OCI-LY1 (cell line): Measurements from ENCODE around the gene DTX1.

Source experiments
- H2AFZ ChIP-seq: fragments of 200-600 bp; sonication (generic), shearing (Covaris generic); 2 replicates; pipeline ENCODE4 v1.6.0; 2014; ENCODE audit warnings: antibody characterized with exemption, mild to moderate bottlenecking, low read length
- H3F3A ChIP-seq: fragments of 200-600 bp; sonication (generic), shearing (Covaris generic); 2 replicates; pipeline ENCODE4 v1.6.0; 2014; ENCODE audit warnings: mild to moderate bottlenecking, antibody characterized with exemption, low read length, moderate library complexity; ENCODE audit not compliant: insufficient read depth
- H3K27ac ChIP-seq: fragments of 200-600 bp; sonication (generic); 2 replicates; pipeline ENCODE4 v1.5.1; 2014; ENCODE audit warnings: low read length, mixed run types, mild to moderate bottlenecking, low read depth; ENCODE audit not compliant: poor library complexity, severe bottlenecking
- H3K27me3 ChIP-seq: fragments of 200-600 bp; sonication (generic); 2 replicates; pipeline ENCODE4 v1.6.0; 2014; ENCODE audit warnings: antibody characterized with exemption, mild to moderate bottlenecking, low read length, moderate library complexity; ENCODE audit not compliant: insufficient read depth
- H3K36me3 ChIP-seq: fragments of 200-600 bp; sonication (generic); 2 replicates; pipeline ENCODE4 v1.6.1; 2014; ENCODE audit warnings: mild to moderate bottlenecking, antibody characterized with exemption, low read length, moderate library complexity, mixed read lengths; ENCODE audit not compliant: insufficient read depth
- H3K4me1 ChIP-seq: fragments of 200-600 bp; sonication (generic); 2 replicates; pipeline ENCODE4 v1.5.1; 2014; ENCODE audit warnings: mild to moderate bottlenecking, low read length, moderate library complexity; ENCODE audit not compliant: insufficient read depth, severe bottlenecking
- H3K4me2 ChIP-seq: fragments of 200-600 bp; sonication (generic), shearing (Covaris generic); 2 replicates; pipeline ENCODE4 v1.6.1; 2014; ENCODE audit warnings: low read length
- H3K4me3 ChIP-seq: fragments of 200-600 bp; sonication (generic); 2 replicates; pipeline ENCODE4 v1.5.1; 2014; ENCODE audit warnings: low read length, low read depth, mild to moderate bottlenecking, mixed read lengths; ENCODE audit not compliant: poor library complexity, severe bottlenecking
- H3K79me2 ChIP-seq: fragments of 200-600 bp; shearing (Covaris generic); 2 replicates; pipeline ENCODE4 v1.6.1; 2016; ENCODE audit warnings: mixed run types, low read length, mixed read lengths; ENCODE audit not compliant: insufficient read depth
- H3K9ac ChIP-seq: fragments of 200-600 bp; sonication (generic), shearing (Covaris generic); 2 replicates; pipeline ENCODE4 v1.6.1; 2014; ENCODE audit warnings: mild to moderate bottlenecking, low read length, mixed read lengths
- H3K9me2 ChIP-seq: fragments of 200-600 bp; sonication (generic), shearing (Covaris generic); 2 replicates; pipeline ENCODE4 v1.6.1; 2014; ENCODE audit warnings: low read depth, mild to moderate bottlenecking, low read length, mixed read lengths
- H3K9me3 ChIP-seq: fragments of 200-600 bp; shearing (Covaris generic); 2 replicates; pipeline ENCODE4 v1.6.1; 2014; ENCODE audit warnings: low read length, mixed read lengths
- H4K20me1 ChIP-seq: fragments of 200-600 bp; sonication (generic), shearing (Covaris generic); 2 replicates; pipeline ENCODE4 v1.6.0; 2016; ENCODE audit warnings: mild to moderate bottlenecking, low read length; ENCODE audit not compliant: insufficient read depth
- CTCF ChIP-seq: fragments of 200-600 bp; sonication (generic), shearing (Covaris generic); IDR thresholded peaks from 2 replicates; pipeline ENCODE4 v1.5.1; 2017; ENCODE audit warnings: mild to moderate bottlenecking, antibody characterized with exemption, low read length, moderate library complexity, mixed read lengths
- EZH2 ChIP-seq: fragments of 200-600 bp; sonication (generic), shearing (Covaris generic); IDR thresholded peaks from 2 replicates; pipeline ENCODE4 v1.8.0; 2017; ENCODE audit warnings: borderline replicate concordance, mixed run types, mild to moderate bottlenecking, antibody characterized with exemption, low read length, moderate library complexity, mixed read lengths

The DTX1 gene

GRCh38 chr12:113072136-113072535 is 15.6 kb downstream of the DTX1 start:
- peaks cover 71% of the 10 kb centered on the region; the same call in 1 of the 2 replicates for H3K36me3 ChIP-seq
- peaks cover 31% of the 10 kb centered on the region for H3F3A ChIP-seq
- H4K20me1 ChIP-seq, result no peaks in the 10 kb centered on the region
- TF ChIP-seq CTCF (no peak), EZH2 (no peak)
- peak overlapping the region; percentile 99 for H3K27ac ChIP-seq
- H3K9ac ChIP-seq, result peak overlapping the region; percentile 66
- H3K9me3 ChIP-seq, result no peaks in the 10 kb centered on the region
- H3K4me3 ChIP-seq, result no peak overlapping the region
- H3K4me1 ChIP-seq, result peaks cover 100% of the 10 kb centered on the region
- H3K4me2 ChIP-seq, result peak overlapping the region; percentile 68; the same call in 1 of the 2 replicates
- H3K79me2 ChIP-seq, result peaks cover 20% of the 10 kb centered on the region
- no peaks in the 10 kb centered on the region for H3K27me3 ChIP-seq
- H2AFZ ChIP-seq, result no peak overlapping the region
- H3K9me2 ChIP-seq, result no peaks in the 10 kb centered on the region

GRCh38 chr12:113073586-113073985 is 17.1 kb downstream of the DTX1 start:
- TF ChIP-seq EZH2, result no peak
- TF ChIP-seq CTCF, result no peak
- Histone ChIP-seq H3K79me2 (peaks cover 9% of the 10 kb centered on the region), H3K4me2 (peak overlapping the region; percentile 16; the same call in 1 of the 2 replicates), H3K9me2 (no peaks in the 10 kb centered on the region), H3K27me3 (no peaks in the 10 kb centered on the region), H3K36me3 (peaks cover 68% of the 10 kb centered on the region), H3F3A (peaks cover 31% of the 10 kb centered on the region), H3K27ac (peak overlapping the region; percentile 99), H3K4me3 (no peak overlapping the region), H3K4me1 (peaks cover 99% of the 10 kb centered on the region), H2AFZ (no peak overlapping the region), H3K9me3 (no peaks in the 10 kb centered on the region), H4K20me1 (no peaks in the 10 kb centered on the region), H3K9ac (peak overlapping the region; percentile 65; the same call in 1 of the 2 replicates)

GRCh38 chr12:113075137-113075683 is 18.7 kb downstream of the DTX1 start:
- Histone ChIP-seq H3K79me2 (peaks cover 9% of the 10 kb centered on the region), H3K9me2 (no peaks in the 10 kb centered on the region), H3K4me2 (peak overlapping the region; percentile 64), H3K27ac (peak overlapping the region; percentile 99), H3K9me3 (no peaks in the 10 kb centered on the region), H3F3A (peaks cover 26% of the 10 kb centered on the region), H2AFZ (no peak overlapping the region), H3K4me1 (peaks cover 99% of the 10 kb centered on the region), H3K4me3 (peak overlapping the region; percentile 13), H3K9ac (peak overlapping the region; percentile 72), H3K36me3 (peaks cover 67% of the 10 kb centered on the region), H3K27me3 (no peaks in the 10 kb centered on the region), H4K20me1 (no peaks in the 10 kb centered on the region)
- TF ChIP-seq CTCF, result no peak
- TF ChIP-seq EZH2, result no peak
